ENCODE data around the gene CTNND2. TPM values are rescaled to one million over a fixed set of nuclear protein-coding genes. Genes with fewer than 3 reads are reported as not detected.

CTNND2 gene
- total RNA-seq, 2 experiments from 2014 or later = not detected

DNA sequence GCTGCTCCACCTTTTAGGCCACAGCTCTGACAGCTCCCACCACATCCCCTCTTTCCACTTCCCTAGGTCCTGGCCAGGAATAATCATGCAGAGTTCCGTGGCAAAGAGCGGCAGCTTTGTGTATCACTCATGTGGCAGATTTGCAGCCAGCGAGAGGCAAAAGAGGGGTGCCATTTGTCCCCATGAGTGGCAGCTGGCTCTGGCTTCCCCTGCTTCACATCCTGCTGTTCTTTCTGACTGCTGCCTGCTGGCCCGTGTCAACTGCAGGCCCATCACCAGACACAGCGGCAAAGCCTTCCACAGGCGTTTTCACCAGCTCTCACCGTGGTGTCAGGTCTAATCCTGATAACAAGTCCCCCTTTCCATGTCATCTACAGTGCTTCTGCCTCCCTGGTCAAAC lies 712.6 kb downstream of the CTNND2 start:
- CTCF ChIA-PET = no interaction called here
- Mint-ChIP-seq H3K4me1 (no peaks in the 10 kb centered on the region), H3K27me3 (no peaks in the 10 kb centered on the region), H3K36me3 (ENCODE audit: low read depth) (no peaks in the 10 kb centered on the region), H3K4me3 (no peak overlapping the region), H3K9me3 (no peaks in the 10 kb centered on the region), H3K27ac (no peak overlapping the region)
- no peak for DNase-seq
- POLR2A ChIA-PET = no interaction called here

DNA sequence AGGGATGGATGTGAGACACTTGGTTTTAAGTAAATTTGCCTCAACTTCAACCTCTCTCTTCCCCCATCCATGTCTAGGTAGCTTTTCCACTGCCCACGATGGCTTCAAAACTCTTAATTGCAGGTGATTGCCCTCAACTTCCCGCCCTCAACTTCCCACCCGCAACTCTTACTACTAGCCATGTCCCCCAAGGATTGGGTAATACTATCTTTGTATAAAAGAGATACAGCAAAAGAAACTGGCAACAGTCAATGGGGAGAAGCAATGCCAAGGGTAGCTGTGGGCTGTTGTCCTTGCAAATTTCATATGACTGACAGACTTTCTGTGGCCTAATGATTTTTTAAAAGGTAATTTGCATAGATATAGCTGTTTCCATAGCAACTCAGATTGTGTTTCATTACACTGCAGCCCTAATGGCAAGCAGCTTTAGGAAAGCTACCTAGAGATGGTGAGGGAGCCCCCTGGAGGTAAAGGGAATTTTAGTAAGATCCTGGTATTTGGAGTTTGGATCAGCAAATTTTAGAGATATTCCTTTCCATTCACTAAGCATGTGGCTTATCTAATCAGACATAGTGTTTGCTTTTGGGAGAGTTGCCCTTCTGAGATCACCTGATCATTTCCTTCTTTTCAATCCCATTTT lies 721.7 kb downstream of the CTNND2 start:
- Mint-ChIP-seq H3K27ac (no peak overlapping the region), H3K27me3 (no peaks in the 10 kb centered on the region), H3K4me3 (no peak overlapping the region), H3K4me1 (no peaks in the 10 kb centered on the region), H3K36me3 (ENCODE audit: low read depth) (no peaks in the 10 kb centered on the region), H3K9me3 (no peaks in the 10 kb centered on the region)
- POLR2A ChIA-PET = no interaction called here
- CTCF ChIA-PET = no interaction called here
- no peak for DNase-seq

DNA sequence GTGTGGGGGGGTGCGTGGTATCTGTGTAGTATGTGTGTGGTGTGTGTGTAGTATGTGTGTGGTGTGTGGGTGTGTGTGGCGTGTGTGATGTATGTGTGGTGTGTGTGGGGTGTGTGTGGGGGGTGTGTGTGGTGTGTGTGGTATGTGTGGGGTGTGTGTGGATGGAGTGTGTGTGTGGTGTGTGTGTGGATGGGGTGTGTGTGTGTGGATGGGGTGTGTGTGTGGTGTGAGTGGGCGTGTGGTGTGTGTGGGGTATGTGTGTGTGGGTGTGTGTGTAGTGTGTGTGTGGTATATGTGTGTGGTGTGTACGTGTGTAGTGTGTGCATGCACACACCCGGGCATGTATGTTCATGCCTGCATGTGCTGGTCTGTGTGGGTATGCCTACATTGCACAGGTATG lies 722.3 kb downstream of the CTNND2 start:
- H3K36me3 Mint-ChIP-seq (ENCODE audit: low read depth) = no peaks in the 10 kb centered on the region
- H3K4me3 Mint-ChIP-seq = no peak overlapping the region
- no peaks in the 10 kb centered on the region for H3K9me3 Mint-ChIP-seq
- DNase-seq = no peak
- ChIA-PET POLR2A (no interaction called here), CTCF (no interaction called here)
- H3K4me1 Mint-ChIP-seq = no peaks in the 10 kb centered on the region
- no peaks in the 10 kb centered on the region for H3K27me3 Mint-ChIP-seq
- no peak overlapping the region for H3K27ac Mint-ChIP-seq

DNA sequence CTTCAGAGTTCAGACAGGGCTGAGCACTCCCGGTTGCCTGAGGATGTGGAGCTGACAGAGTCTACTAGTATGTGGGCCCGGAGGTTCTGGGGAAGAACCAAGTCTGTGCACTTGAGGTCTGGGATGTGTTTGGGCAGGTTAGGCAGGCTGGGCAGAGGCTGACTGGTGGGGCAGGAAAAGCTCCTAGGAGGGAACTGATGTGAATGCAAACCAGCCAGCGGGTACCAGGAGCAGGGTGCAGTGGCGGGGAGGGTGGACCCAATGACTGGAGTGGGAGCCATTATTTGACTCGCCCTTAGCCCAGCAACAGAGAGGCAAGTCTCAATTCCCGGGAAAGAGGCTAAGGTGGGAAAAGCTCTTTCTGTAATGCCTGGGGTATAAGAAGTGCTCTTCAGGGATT lies 723.4 kb downstream of the CTNND2 start:
- Mint-ChIP-seq H3K4me3 (no peak overlapping the region), H3K9me3 (no peaks in the 10 kb centered on the region), H3K36me3 (ENCODE audit: low read depth) (no peaks in the 10 kb centered on the region), H3K4me1 (no peaks in the 10 kb centered on the region), H3K27me3 (no peaks in the 10 kb centered on the region), H3K27ac (no peak overlapping the region)
- ChIA-PET POLR2A (no interaction called here), CTCF (no interaction called here)
- DNase-seq = no peak

DNA sequence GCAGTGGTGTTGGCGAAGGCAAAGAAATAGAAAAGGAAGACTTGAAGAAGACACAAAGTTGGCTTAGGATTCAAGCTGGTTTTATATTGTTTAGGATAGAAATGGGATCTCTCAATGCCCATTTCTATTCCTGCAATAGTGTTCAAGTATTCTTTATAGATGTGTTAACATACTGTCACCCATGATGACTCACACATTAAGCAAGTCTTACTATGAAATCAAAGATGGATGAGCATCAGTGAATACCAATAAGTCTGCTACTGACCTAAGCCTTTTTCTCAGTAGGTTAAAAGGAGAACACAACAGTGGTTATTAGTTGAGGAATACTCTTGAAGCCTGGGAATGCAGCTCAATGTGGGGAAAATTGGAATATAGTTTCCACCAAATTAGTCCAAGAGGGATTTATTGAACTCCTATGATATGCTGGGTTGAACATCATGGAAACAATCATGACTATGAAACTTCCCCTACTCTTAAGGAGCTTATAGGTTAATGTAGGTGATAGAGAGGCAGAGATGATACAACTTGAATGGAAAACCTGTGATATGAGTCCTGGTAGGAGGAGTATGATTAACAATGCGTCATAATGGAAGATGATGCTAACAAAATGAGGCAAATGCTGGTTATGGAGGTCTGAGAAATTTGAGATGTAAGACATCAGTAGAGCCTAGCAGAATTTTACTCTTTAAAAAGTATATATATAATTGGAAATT lies 726.1 kb downstream of the CTNND2 start:
- POLR2A ChIA-PET = no interaction called here
- no peak for DNase-seq
- H3K4me1 Mint-ChIP-seq = no peaks in the 10 kb centered on the region
- no peaks in the 10 kb centered on the region for H3K9me3 Mint-ChIP-seq
- H3K27me3 Mint-ChIP-seq = no peaks in the 10 kb centered on the region
- H3K36me3 Mint-ChIP-seq (ENCODE audit: low read depth) = no peaks in the 10 kb centered on the region
- no peak overlapping the region for H3K4me3 Mint-ChIP-seq
- CTCF ChIA-PET = no interaction called here
- H3K27ac Mint-ChIP-seq = no peak overlapping the region

DNA sequence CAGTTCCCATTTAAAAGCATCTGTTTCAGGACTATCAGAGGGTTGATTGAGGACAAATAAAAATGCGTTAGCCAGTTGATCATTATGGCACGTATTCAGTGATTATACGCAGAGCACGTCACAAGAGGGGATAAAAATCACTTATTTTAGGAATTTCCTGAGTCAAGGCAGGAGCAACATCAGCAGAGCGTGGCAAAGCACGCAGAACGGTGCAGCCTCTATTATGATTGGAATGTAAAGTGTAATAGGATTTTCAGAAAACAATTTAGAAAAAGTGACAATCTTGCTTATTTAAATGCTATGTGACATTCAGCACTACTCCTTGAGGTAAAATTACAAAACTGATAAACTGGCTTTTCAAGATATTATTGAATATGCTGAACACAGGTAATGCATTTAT lies 729.7 kb downstream of the CTNND2 start:
- DNase-seq = no peak
- peaks cover 6% of the 10 kb centered on the region for H3K4me1 Mint-ChIP-seq
- H3K4me3 Mint-ChIP-seq = no peak overlapping the region
- H3K36me3 Mint-ChIP-seq (ENCODE audit: low read depth) = no peaks in the 10 kb centered on the region
- H3K27ac Mint-ChIP-seq = no peak overlapping the region
- CTCF ChIA-PET = no interaction called here
- POLR2A ChIA-PET = no interaction called here
- H3K27me3 Mint-ChIP-seq = no peaks in the 10 kb centered on the region
- H3K9me3 Mint-ChIP-seq = no peaks in the 10 kb centered on the region

DNA sequence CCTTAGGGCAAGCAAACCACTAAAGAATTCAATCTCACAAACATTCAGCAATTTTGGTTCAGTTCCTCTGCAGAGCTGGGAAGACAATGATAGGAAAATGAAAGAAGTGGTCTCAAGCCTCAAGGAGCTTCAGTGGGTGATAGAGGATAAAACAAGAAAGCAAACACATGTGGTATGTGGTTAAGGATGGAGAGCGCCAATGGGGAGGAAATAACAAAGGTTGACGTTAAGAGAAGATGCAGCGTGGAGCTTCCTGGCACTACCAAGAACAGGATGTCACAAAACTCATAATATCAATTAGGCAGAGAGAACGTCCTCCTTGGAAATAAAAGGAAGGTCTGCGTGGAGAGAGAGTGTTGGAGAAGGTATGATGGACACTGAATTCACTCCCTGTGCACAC lies 731.8 kb downstream of the CTNND2 start:
- no peak for DNase-seq
- ChIA-PET POLR2A (no interaction called here), CTCF (no interaction called here)
- Mint-ChIP-seq H3K4me1 (peaks cover 6% of the 10 kb centered on the region), H3K4me3 (no peak overlapping the region), H3K27ac (no peak overlapping the region), H3K9me3 (no peaks in the 10 kb centered on the region), H3K27me3 (no peaks in the 10 kb centered on the region), H3K36me3 (ENCODE audit: low read depth) (no peaks in the 10 kb centered on the region)

DNA sequence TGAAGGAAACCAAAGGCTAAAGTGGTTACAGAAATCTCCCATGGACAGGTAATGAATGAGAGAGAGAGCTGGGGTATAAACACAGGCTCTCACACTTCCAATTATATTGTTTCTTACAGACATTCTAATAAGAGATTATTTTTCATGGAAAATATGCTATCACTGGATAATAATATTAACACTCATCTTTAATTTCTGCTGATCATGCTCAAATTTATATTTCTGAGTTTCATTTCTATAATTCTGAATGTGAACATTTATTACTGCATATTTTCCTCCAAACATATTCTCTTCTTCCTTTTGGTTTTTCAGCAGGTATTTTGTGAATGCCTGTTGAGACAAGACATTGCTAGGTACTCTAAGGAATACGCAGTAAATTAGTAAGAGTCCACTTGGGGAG lies 733.0 kb downstream of the CTNND2 start:
- Mint-ChIP-seq H3K36me3 (ENCODE audit: low read depth) (no peaks in the 10 kb centered on the region), H3K9me3 (no peaks in the 10 kb centered on the region), H3K4me3 (no peak overlapping the region), H3K4me1 (peaks cover 6% of the 10 kb centered on the region), H3K27ac (no peak overlapping the region), H3K27me3 (no peaks in the 10 kb centered on the region)
- no peak for DNase-seq
- CTCF ChIA-PET = no interaction called here
- POLR2A ChIA-PET = no interaction called here

DNA sequence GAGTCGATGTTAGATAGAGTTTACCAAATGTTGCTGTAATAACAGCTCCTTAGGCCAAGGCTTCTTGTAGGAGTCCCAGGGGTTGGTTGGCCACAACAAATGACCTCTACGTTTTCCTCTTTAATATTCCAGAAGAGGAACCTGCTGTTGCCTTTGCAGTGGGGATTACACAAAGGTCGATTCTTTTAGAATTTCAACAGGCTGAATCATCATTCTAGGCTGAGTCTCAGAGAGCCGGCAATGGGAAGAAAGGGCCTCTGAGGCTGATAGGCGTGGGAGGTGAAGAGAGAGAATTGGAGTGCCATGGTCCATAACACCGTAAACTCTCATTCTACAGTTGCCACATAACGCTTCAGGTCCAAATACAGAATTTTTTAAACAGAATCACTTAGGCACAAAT lies 737.3 kb downstream of the CTNND2 start:
- H3K27me3 Mint-ChIP-seq = no peaks in the 10 kb centered on the region
- H3K27ac Mint-ChIP-seq = no peak overlapping the region

DNA sequence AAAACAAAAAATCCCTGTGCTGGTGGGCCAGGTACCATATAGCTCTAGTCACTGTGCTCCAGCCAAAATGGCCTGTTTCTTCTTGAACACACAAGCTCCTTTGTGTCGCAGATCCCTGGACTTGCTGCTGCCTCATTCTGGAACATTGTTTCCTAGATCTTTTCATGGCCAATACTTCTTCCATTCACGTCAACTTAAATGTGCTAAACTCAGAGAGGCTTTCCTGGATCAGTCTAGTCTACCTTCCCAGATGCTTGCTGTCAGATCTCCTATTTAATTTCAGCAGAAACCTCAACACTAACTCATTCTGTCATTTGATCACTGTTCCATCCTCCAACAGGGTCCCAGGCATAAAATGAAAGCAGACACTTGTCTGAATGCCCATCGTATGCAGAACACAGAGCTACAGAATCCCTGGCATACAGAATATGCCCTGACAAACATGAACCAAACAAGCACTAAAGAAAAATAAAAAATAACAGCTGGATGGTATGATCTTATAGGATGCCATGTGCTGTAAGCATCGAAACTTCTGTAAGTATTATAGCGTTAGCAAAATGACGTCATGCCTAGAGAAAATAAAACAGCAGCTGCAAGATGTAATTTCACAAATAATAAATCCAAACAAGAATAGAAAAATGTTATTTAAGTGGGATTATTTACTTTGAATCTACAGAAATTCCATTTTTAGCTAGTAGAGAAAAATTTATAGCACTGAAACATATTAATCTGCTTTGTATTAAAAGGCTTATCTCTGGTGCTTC lies 739.5 kb downstream of the CTNND2 start:
- Mint-ChIP-seq H3K9me3 (no peaks in the 10 kb centered on the region), H3K27ac (no peak overlapping the region), H3K4me1 (no peaks in the 10 kb centered on the region), H3K27me3 (no peaks in the 10 kb centered on the region), H3K36me3 (ENCODE audit: low read depth) (no peaks in the 10 kb centered on the region), H3K4me3 (no peak overlapping the region)
- POLR2A ChIA-PET = no interaction called here
- DNase-seq = no peak
- CTCF ChIA-PET = no interaction called here

More for the DNA sequence above, 737.3 kb downstream of the CTNND2 start:
- Mint-ChIP-seq H3K9me3 (no peaks in the 10 kb centered on the region), H3K4me3 (no peak overlapping the region), H3K4me1 (no peaks in the 10 kb centered on the region), H3K36me3 (ENCODE audit: low read depth) (no peaks in the 10 kb centered on the region)
- CTCF ChIA-PET = no interaction called here
- POLR2A ChIA-PET = no interaction called here
- no peak for DNase-seq

DNA sequence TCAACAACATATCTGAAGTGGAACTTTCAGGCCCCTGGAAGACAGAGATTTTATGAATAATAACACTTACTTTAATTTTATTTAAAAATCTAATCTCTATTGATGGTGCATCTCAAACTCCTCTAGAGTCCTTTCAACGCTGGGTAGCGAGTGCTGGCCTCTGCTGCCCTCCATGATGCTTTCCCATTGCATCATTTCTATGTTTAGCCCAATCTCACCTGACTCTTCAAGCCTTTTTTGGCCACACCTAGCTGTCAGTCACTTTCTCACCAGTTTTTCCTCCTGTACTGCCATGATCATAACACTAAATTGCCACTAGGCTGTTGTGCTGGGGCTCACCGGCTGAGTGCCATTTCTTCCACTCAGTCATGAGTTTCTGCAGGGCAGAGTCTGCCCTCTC lies 747.1 kb downstream of the CTNND2 start:
- no peaks in the 10 kb centered on the region for H3K4me1 Mint-ChIP-seq
- POLR2A ChIA-PET = no interaction called here

DNA sequence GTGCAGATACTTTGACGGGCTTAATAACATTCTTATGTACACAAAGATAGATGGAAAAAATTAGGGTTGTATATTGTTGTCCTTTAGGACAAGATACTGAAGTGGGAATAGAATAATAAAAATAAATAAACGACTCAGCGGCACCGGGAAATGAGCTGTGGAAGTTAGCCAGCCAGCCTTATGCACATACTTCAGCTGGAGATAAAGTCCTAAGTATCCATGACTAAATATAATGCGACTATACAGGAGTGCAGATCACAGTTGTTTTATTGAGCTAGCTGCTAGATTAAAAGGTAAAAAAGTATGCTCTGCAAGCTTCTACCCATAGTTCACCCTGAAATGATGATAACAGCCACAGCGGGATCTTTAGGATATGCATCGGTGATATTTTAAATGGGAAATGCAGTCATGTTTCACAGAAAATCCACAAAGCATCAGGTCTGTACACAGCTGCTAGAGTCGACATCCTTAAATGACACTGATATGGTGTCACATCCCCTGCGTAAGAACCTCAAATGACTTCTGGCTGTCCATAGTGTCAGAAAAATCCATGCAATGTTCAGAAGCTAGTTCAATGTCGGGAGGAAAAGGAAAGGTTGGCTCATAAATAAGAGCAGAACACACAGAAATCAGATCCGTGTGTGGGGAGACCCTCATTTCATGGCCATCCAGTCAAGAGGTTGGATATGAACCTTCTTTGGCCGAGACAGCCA lies 750.4 kb downstream of the CTNND2 start:
- CTCF ChIA-PET = no interaction called here
- Mint-ChIP-seq H3K27me3 (no peaks in the 10 kb centered on the region), H3K4me1 (no peaks in the 10 kb centered on the region)

More for the DNA sequence above, 747.1 kb downstream of the CTNND2 start:
- H3K27me3 Mint-ChIP-seq = no peaks in the 10 kb centered on the region
- DNase-seq = no peak
- CTCF ChIA-PET = no interaction called here
- no peaks in the 10 kb centered on the region for H3K9me3 Mint-ChIP-seq
- H3K4me3 Mint-ChIP-seq = no peak overlapping the region
- H3K36me3 Mint-ChIP-seq (ENCODE audit: low read depth) = no peaks in the 10 kb centered on the region
- H3K27ac Mint-ChIP-seq = no peak overlapping the region

DNA sequence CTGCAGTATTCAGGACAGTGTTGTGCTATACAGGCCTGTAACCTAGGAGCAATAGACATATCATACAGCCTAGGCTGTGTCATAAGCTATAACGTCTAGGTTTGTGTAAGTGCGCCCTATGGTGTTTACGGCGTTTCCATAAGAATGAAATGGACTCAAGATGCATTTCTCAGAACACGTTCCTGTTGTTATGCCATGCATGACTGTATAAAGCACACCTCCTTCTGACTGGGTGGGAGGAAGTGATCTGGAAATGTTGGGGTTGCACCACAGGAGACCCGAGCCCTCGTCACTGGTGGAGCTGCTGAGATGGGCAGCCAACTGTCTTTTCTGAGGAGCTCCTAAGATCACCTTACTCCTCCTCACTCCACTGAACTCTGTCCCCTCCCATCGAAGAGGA lies 751.9 kb downstream of the CTNND2 start:
- ChIA-PET POLR2A (no interaction called here), CTCF (no interaction called here)
- no peak overlapping the region for H3K27ac Mint-ChIP-seq
- no peak for DNase-seq
- no peaks in the 10 kb centered on the region for H3K27me3 Mint-ChIP-seq
- H3K9me3 Mint-ChIP-seq = no peaks in the 10 kb centered on the region
- no peaks in the 10 kb centered on the region for H3K4me1 Mint-ChIP-seq
- no peak overlapping the region for H3K4me3 Mint-ChIP-seq
- H3K36me3 Mint-ChIP-seq (ENCODE audit: low read depth) = no peaks in the 10 kb centered on the region

More for the DNA sequence above, 750.4 kb downstream of the CTNND2 start:
- H3K27ac Mint-ChIP-seq = no peak overlapping the region
- H3K36me3 Mint-ChIP-seq (ENCODE audit: low read depth) = no peaks in the 10 kb centered on the region
- POLR2A ChIA-PET = no interaction called here
- H3K9me3 Mint-ChIP-seq = no peaks in the 10 kb centered on the region
- no peak overlapping the region for H3K4me3 Mint-ChIP-seq
- no peak for DNase-seq

All from activated CD4-positive, alpha-beta T cell treated with anti-CD3 and anti-CD28 coated beads, Interleukin-2, amount 10 ng/mL, durations not matched to agents 7 days and 5 days (primary cell).